GM21717 (cell line): ENCODE results near the gene NUFIP1.
"Not testable (repeated sequence)": the region's sequence is repeated elsewhere in the genome, so short reads cannot be mapped to it uniquely, and the experiment has no call there.

Source experiments
- ATAC-seq: cut with Tn5 transposase; IDR thresholded peaks from one replicate; pipeline ENCODE4 v1.9.1; 2021; ENCODE audit warnings: mild to moderate bottlenecking, moderate library complexity; ENCODE audit not compliant: unreplicated experiment

The NUFIP1 gene

GRCh38 chr13:44920013-44920412 is 69.3 kb downstream of the NUFIP1 start:
- ATAC-seq: no peak

- no peak for ATAC-seq
Measured at GRCh38 chr13:44919104-44919804, 70.0 kb downstream of the NUFIP1 start.

GRCh38 chr13:44918326-44919103 is 70.8 kb downstream of the NUFIP1 start:
- ATAC-seq: peak; percentile 86

GRCh38 chr13:44917589-44918325 is 71.5 kb downstream of the NUFIP1 start:
- peak; percentile 86 for ATAC-seq

- ATAC-seq: no peak
Measured at GRCh38 chr13:44912278-44913016, 76.8 kb downstream of the NUFIP1 start.

GRCh38 chr13:44908712-44909111 is 80.6 kb downstream of the NUFIP1 start:
- no peak for ATAC-seq

GRCh38 chr13:44908266-44908665 is 81.0 kb downstream of the NUFIP1 start:
- no peak for ATAC-seq

GRCh38 chr13:44906713-44907112 is 82.6 kb downstream of the NUFIP1 start:
- ATAC-seq: no peak

- ATAC-seq: no peak
Measured at GRCh38 chr13:44906230-44906629, 83.0 kb downstream of the NUFIP1 start.

GRCh38 chr13:44905556-44905955 is 83.7 kb downstream of the NUFIP1 start:
- no peak for ATAC-seq

GRCh38 chr13:44904967-44905366 is 84.3 kb downstream of the NUFIP1 start:
- ATAC-seq: no peak

- no peak for ATAC-seq
Measured at GRCh38 chr13:44903574-44903985, 85.7 kb downstream of the NUFIP1 start.

GRCh38 chr13:44902738-44903137 is 86.5 kb downstream of the NUFIP1 start:
- ATAC-seq: no peak

GRCh38 chr13:44899967-44900366 is 89.3 kb downstream of the NUFIP1 start:
- no peak for ATAC-seq

- ATAC-seq: not testable (repeated sequence)
Measured at GRCh38 chr13:44898308-44898707, 91.0 kb downstream of the NUFIP1 start.

GRCh38 chr13:44895953-44896335 is 93.3 kb downstream of the NUFIP1 start:
- no peak for ATAC-seq

- ATAC-seq: no peak
Measured at GRCh38 chr13:44895264-44895952, 93.9 kb downstream of the NUFIP1 start.

GRCh38 chr13:44894001-44894770 is 95.1 kb downstream of the NUFIP1 start:
- ATAC-seq: no peak
